Heart left ventricle (tissue), 16 donors: ENCODE results near the gene CHRM5. TPM values are rescaled to one million over a fixed set of nuclear protein-coding genes. Genes with fewer than 3 reads are reported as not detected.

Experiments used
- ATAC-seq, 4 donors: fragments of 200-7000 bp; cut with Tn5 transposase; one replicate each; pipeline ENCODE4 v1.9.1; 2020 to 2022; ENCODE audit warnings: moderate library complexity in 4 of 4, mild to moderate bottlenecking in 3 of 4, moderate number of reproducible peaks in 1 of 4
- DNase-seq, 5 donors: peaks; one replicate each; pipeline ENCODE4 v3.0.0-alpha.2; 2020
- H3K27ac ChIP-seq, 12 donors: fragments of 200-600 bp; sonication (generic) in 4 of 12; one replicate each; pipeline versions ENCODE4 v1.5.0 to v1.8.0; 2016 to 2022; ENCODE audit warnings: mild to moderate bottlenecking in 2 of 12
- H3K27me3 ChIP-seq, 9 donors: fragments of 200-600 bp; sonication (generic) in 2 of 9; one replicate each; pipeline versions ENCODE4 v1.5.1 to v1.8.0; 2016 to 2022; ENCODE audit warnings: mild to moderate bottlenecking in 3 of 9
- H3K36me3 ChIP-seq, 9 donors: fragments of 200-600 bp; sonication (generic) in 2 of 9; one replicate each; pipeline versions ENCODE4 v1.5.0 to v1.8.0; 2018 to 2022; ENCODE audit warnings: mild to moderate bottlenecking in 2 of 9
- H3K4me1 ChIP-seq, 12 donors: fragments of 200-600 bp; sonication (generic) in 4 of 12; one replicate each; pipeline versions ENCODE4 v1.5.0 to v1.8.0; 2016 to 2022; ENCODE audit warnings: mild to moderate bottlenecking in 3 of 12
- H3K4me3 ChIP-seq, 12 donors: fragments of 200-600 bp; sonication (generic) in 4 of 12; one replicate each; pipeline versions ENCODE4 v1.5.0 to v1.8.0; 2017 to 2022; ENCODE audit warnings: mild to moderate bottlenecking in 9 of 12, moderate library complexity in 4 of 12
- H3K9me3 ChIP-seq, 12 donors: fragments of 200-600 bp; sonication (generic) in 4 of 12; one replicate each; pipeline versions ENCODE4 v1.5.0 to v1.8.0; 2016 to 2022; ENCODE audit warnings: mild to moderate bottlenecking in 1 of 12
- CTCF ChIP-seq, 12 donors: fragments of 200-600 bp; sonication (generic) in 4 of 12; IDR thresholded peaks; one replicate each; pipeline versions ENCODE4 v1.5.0 to v1.8.0; 2018 to 2022; ENCODE audit warnings: antibody characterized with exemption in 12 of 12, mild to moderate bottlenecking in 5 of 12
- POLR2A ChIP-seq, 2 donors: fragments of 450-650 bp; IDR thresholded peaks; one replicate each; pipeline ENCODE4 v1.6.1; 2017; ENCODE audit warnings: antibody characterized with exemption in 2 of 2, mild to moderate bottlenecking in 2 of 2, moderate library complexity in 2 of 2
- WGBS, 4 donors: extraction: QIAGEN DNeasy Blood & Tissue Kit in 2 of 4; methylation state at CpG; one replicate each; pipeline versions ENCODE4 v1.1.5 to v1.1.7; 2013 to 2018; 5-methylcytosine and 5-hydroxymethylcytosine counted together
- intact Hi-C, 10 donors: fragments of 100-400 bp; cut with DNase I; formaldehyde crosslinking; loops; one replicate each; pipeline versions ENCODE4 v1.11.1 to v1.14.2; 2022
- polyA plus RNA-seq, 2 donors: library from polyadenylated mRNA; stranded (reverse); fragments of 200-250 nt; gene quantifications; one replicate each; pipeline ENCODE4 v1.2.3, GENCODE V29; 2013
- total RNA-seq, 9 donors: library from RNA; depleted of rRNA in 2 of 9; stranded (reverse); fragments of >200 nt in 2 of 9; fragmentation: NEBNext Ultra II Directional in 3 of 9; extraction: Animal tissue kit (Norgen Biotek cat#: 25700) in 3 of 9; gene quantifications; one replicate each; pipeline versions ENCODE4 v1.1.0 to v1.2.4, GENCODE V29; 2016 to 2023
- donor health status: ischemic (EF 13 %, LVEDD 7.1; RV severe dilation, severe dysfunction).
- donor health status: healthy with polysubstance abuse.
- donor health status: DM: no; HTN: yes; CAD: no.
- donor health status: DM: no; HTN: no; CAD: no.
- donor health status: ischemic (EF 25% LVEDD 6.9; RV normal size, moderate dysfunction).
- donor health status: ischemic (EF 25% LVEDD 5.7; RV mildly dilated, moderate dysfunction).
- donor health status: healthy.
- donor health status: DM: yes; HTN: yes; CAD: no.
- donor health status: ischemic (EF 35%, LVEDD 5.7; RV mildly dilated, moderate dysfunction).
- donor health status: nonischemic (EF 11% LVEDD 7.7; RV severe dilation, severe dysfunction).
- donor health status: DM: yes; HTN: yes; CAD: no.
- donor health status: PGD.
- donor health status: ischemic (EF 29% LVEDD 5.4; RV normal size, mild dysfunction).
- donor health status: nonischemic (EF 23%, LVEDD 6.1; RV moderate dilation, normal function).

Gene CHRM5
- total and polyA plus RNA-seq, 11 donors: not detected

GRCh38 chr15:33975022-33975565 is 6.8 kb downstream of the CHRM5 start:
- no peaks in the 10 kb centered on the region for H3K36me3 ChIP-seq
- no peak overlapping the region for H3K27ac ChIP-seq
- ATAC-seq (no peak), DNase-seq (no peak)
- H3K4me3 ChIP-seq: no peak overlapping the region
- no peaks in the 10 kb centered on the region for H3K4me1 ChIP-seq
- TF ChIP-seq CTCF (IDR thresholded peaks at IDR 0.05): no peak
- no peak for TF ChIP-seq POLR2A (IDR thresholded peaks at IDR 0.05)
- intact Hi-C loops: no loop called here
- H3K27me3 ChIP-seq: no peaks in the 10 kb centered on the region
- no peaks in the 10 kb centered on the region for H3K9me3 ChIP-seq
- 90 to 93% (median 91%) methylated on average over 4 of the region's 4 CpGs for WGBS, 4 donors

- intact Hi-C loops: no loop called here
- Histone ChIP-seq H3K4me1 (peaks cover 0 to 2% (median 0%) of the 10 kb centered on the region in 12 donors), H3K9me3 (no peaks in the 10 kb centered on the region), H3K4me3 (no peak overlapping the region), H3K36me3 (no peaks in the 10 kb centered on the region), H3K27me3 (no peaks in the 10 kb centered on the region), H3K27ac (no peak overlapping the region)
- ATAC-seq (no peak), DNase-seq (no peak)
- WGBS, 4 donors: 65 to 67% (median 66%) methylated on average over 7 of the region's 7 CpGs
- TF ChIP-seq POLR2A (IDR thresholded peaks at IDR 0.05) (no peak), CTCF (IDR thresholded peaks at IDR 0.05) (no peak)
Measured at GRCh38 chr15:33980159-33980558, 11.9 kb downstream of the CHRM5 start.

GRCh38 chr15:33982516-33982915 is 14.2 kb downstream of the CHRM5 start:
- Histone ChIP-seq H3K36me3 (no peaks in the 10 kb centered on the region), H3K9me3 (no peaks in the 10 kb centered on the region), H3K4me1 (peaks cover 0 to 6% (median 0%) of the 10 kb centered on the region in 12 donors), H3K4me3 (no peak overlapping the region), H3K27ac (no peak overlapping the region), H3K27me3 (no peaks in the 10 kb centered on the region)
- DNase-seq: no peak
- intact Hi-C loops: no loop called here
- TF ChIP-seq POLR2A (IDR thresholded peaks at IDR 0.05) (no peak), CTCF (IDR thresholded peaks at IDR 0.05) (no peak)
- no peak for ATAC-seq
- WGBS, 4 donors: 88 to 96% (median 91%) methylated on average over 1 of the region's 1 CpG

GRCh38 chr15:33985287-33985686 is 17.0 kb downstream of the CHRM5 start:
- WGBS, 4 donors: 80 to 100% (median 89%) methylated on average over 1 of the region's 1 CpG
- TF ChIP-seq CTCF (IDR thresholded peaks at IDR 0.05): no peak
- no peak for TF ChIP-seq POLR2A (IDR thresholded peaks at IDR 0.05)
- H3K9me3 ChIP-seq: no peaks in the 10 kb centered on the region
- no peak overlapping the region for H3K4me3 ChIP-seq
- peak in 1 of 4 donors; percentile 67 for ATAC-seq
- no peak for DNase-seq
- H3K27ac ChIP-seq: no peak overlapping the region
- H3K27me3 ChIP-seq: no peaks in the 10 kb centered on the region
- intact Hi-C loops: no loop called here
- no peaks in the 10 kb centered on the region for H3K36me3 ChIP-seq
- peaks cover 0 to 6% (median 0%) of the 10 kb centered on the region in 12 donors for H3K4me1 ChIP-seq
